Neutrophil (primary cell): Measurements from ENCODE around the gene S100A2.
A peak's percentile ranks its signal among the peaks of the same experiment; 100 is the strongest.

Experiments
- H3K27ac ChIP-seq: fragments of 200-600 bp; sonication (generic); 2 replicates; pipeline ENCODE4 v1.5.1; 2016; ENCODE audit warnings: mild to moderate bottlenecking, moderate library complexity
- H3K27me3 ChIP-seq: fragments of 200-600 bp; sonication (generic); 2 replicates; pipeline ENCODE4 v1.6.0; 2016; ENCODE audit warnings: mild to moderate bottlenecking
- H3K36me3 ChIP-seq: fragments of 200-600 bp; sonication (generic); 2 replicates; pipeline ENCODE4 v1.5.1; 2017
- H3K4me1 ChIP-seq, 2 experiments: fragments of 200-600 bp in 1 of 2; sonication (generic) in 1 of 2; 1 replicate in 1 of 2; 2 replicates in 1 of 2; pipeline versions ENCODE4 v1.5.1 to v1.6.1; 2013 to 2016; ENCODE audit warnings: low read depth in 1 of 2, low read length in 1 of 2, mild to moderate bottlenecking in 1 of 2, moderate library complexity in 1 of 2; ENCODE audit not compliant: control insufficient read depth in 1 of 2, insufficient read depth in 1 of 2
- H3K4me3 ChIP-seq, 2 experiments: fragments of 200-600 bp in 1 of 2; sonication (generic) in 1 of 2; 1 replicate in 1 of 2; 2 replicates in 1 of 2; pipeline ENCODE4 v1.5.1; 2013 to 2016; ENCODE audit warnings: low read depth in 1 of 2, low read length in 1 of 2, mild to moderate bottlenecking in 1 of 2, moderate library complexity in 1 of 2
- H3K9me3 ChIP-seq: fragments of 200-600 bp; sonication (generic); 2 replicates; pipeline ENCODE4 v1.5.1; 2016
- TF ChIP-seq, protein P1 (sequence below): fragments of 200-600 bp; sonication (generic); IDR thresholded peaks from 2 replicates; pipeline ENCODE4 v1.5.1; 2016; ENCODE audit warnings: antibody characterized with exemption

The S100A2 gene

DNA sequence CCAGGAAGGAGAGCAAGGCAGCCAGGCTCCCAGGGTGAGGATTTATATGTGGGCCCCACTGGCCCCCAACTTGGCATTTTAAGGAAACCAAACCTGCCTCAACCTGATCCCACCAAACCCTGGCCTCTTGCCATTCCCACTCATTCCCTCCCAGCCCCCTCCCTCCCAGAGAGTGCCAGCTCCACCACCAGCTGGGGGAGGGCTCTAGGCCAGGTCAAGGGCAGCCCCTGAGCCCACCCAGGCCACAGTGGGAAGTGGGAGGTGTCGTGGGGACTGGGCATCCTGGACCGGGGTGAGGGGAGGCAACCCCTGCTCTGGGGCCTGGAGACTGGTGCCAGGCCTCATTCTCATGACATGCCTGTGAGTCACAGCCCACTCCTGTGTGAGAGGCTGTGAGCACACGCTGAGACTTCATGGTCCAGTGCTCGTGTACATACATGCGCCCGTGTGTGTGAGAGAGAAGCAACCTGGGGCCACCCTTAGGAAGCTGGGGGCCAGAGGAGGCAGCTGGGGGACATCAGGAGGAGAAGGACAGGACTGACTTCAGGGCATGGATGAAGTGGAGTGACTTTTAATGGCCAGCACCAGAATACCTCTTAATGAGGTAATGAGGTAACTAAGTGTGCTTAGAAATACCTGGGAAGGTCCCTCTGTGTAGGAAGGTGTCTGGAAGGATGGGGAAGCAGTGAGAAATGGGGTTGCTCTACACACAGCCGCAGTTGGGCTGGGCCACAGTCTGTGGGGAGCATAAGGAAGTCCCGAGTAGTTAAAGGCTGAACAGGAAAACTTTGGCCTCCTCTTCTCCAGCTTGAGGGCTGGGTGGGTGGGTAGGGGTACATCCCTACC is at the start of gene S100A2:
S100A2 (minus strand) TSS at position 316 of the 846 bp plus-strand sequence. CDS start 1,967 bp downstream, outside the sequence.
- Histone ChIP-seq H3K4me3 (peak within 1 kb of the TSS; percentile 47 to 54), H3K27me3 (no peaks in the 10 kb centered on the region), H3K27ac (peak within 1 kb of the TSS; percentile 98), H3K4me1 (peaks cover 39 to 40% of the 10 kb centered on the region in 2 experiments), H3K36me3 (no peaks in the 10 kb centered on the region), H3K9me3 (no peaks in the 10 kb centered on the region)
- TF ChIP-seq, protein P1, sequence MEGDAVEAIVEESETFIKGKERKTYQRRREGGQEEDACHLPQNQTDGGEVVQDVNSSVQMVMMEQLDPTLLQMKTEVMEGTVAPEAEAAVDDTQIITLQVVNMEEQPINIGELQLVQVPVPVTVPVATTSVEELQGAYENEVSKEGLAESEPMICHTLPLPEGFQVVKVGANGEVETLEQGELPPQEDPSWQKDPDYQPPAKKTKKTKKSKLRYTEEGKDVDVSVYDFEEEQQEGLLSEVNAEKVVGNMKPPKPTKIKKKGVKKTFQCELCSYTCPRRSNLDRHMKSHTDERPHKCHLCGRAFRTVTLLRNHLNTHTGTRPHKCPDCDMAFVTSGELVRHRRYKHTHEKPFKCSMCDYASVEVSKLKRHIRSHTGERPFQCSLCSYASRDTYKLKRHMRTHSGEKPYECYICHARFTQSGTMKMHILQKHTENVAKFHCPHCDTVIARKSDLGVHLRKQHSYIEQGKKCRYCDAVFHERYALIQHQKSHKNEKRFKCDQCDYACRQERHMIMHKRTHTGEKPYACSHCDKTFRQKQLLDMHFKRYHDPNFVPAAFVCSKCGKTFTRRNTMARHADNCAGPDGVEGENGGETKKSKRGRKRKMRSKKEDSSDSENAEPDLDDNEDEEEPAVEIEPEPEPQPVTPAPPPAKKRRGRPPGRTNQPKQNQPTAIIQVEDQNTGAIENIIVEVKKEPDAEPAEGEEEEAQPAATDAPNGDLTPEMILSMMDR, result no peak

DNA sequence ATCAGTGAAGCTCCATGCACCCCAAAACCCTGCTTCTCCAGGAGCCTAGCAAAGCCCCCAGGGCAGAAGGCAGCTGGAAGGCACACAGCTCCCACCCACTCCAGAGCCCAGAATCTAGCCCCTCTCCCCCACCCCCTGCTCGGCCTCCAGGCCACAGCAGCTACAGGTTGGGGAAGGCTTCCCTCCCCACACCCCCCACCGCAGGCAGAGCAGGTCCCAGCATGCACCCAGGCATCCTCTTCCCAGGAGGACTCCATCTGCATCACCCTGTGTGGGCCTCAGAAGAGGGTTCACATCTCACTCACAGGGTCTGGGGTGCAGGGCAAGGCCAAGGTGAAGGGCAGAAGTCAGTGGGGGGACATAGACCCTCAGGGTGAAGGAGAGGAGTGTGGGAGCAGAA is 49.8 kb upstream of the S100A2 start:
- Histone ChIP-seq H3K27ac (no peak overlapping the region), H3K4me3 (no peak overlapping the region), H3K4me1 (peaks cover 0 to 7% of the 10 kb centered on the region in 2 experiments), H3K36me3 (no peaks in the 10 kb centered on the region), H3K9me3 (no peaks in the 10 kb centered on the region), H3K27me3 (peaks cover 10% of the 10 kb centered on the region)
- TF ChIP-seq, protein P1, result no peak

DNA sequence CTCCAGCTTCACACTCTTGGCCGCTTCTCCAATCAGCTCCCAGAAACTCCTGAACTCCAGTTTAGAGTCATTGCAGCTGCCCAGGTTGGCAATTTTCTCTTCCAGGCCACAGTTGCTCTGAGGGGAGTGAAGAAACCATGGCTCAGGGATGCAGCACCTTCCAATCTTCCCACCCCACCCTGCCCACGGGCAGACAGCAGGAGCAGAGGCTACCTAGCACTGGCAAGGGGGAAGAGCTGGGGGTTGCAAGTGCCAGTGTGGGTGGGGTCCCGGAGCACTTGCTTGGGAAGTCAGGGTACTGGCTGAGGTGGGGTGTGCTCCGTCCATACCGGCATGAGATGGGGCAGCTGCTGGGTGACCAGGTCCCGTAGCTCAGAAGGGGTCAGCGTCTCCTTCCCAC is 49.3 kb upstream of the S100A2 start:
- TF ChIP-seq, protein P1, result no peak
- Histone ChIP-seq H3K36me3 (no peaks in the 10 kb centered on the region), H3K9me3 (no peaks in the 10 kb centered on the region), H3K4me3 (no peak overlapping the region), H3K4me1 (peaks cover 0 to 7% of the 10 kb centered on the region in 2 experiments), H3K27ac (no peak overlapping the region), H3K27me3 (peaks cover 15% of the 10 kb centered on the region)

DNA sequence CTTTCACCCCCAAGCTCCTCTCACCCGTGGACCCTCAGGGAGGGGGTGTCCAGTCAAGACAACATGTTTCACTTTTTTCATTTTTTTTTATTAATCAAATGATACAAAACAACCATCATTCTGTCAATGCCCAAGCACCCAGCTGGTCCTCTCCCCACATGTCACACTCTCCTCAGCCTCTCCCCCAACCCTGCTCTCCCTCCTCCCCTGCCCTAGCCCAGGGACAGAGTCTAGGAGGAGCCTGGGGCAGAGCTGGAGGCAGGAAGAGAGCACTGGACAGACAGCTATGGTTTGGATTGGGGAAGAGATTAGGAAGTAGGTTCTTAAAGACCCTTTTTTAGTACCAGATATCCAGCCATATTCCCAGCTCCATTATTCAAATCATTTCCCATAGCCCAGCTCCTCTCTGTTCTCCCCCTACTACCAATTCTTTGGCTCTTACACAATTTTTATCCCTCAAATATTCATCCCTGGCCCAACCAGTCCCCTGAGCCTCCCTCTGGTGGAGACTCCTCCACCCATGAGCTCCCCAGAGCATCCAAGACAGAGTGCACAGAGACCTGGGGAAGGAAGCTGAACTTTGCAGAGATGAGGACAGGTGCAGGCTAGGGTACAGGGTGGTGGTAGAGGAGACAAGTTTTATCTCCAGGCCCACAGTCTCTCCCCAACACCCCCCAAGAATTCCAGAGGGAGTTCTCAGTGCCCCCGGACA is 48.7 kb upstream of the S100A2 start:
- no peaks in the 10 kb centered on the region for H3K36me3 ChIP-seq
- TF ChIP-seq, protein P1, result no peak
- H3K4me3 ChIP-seq, result no peak overlapping the region
- H3K27me3 ChIP-seq, result peaks cover 20% of the 10 kb centered on the region
- no peaks in the 10 kb centered on the region for H3K9me3 ChIP-seq
- no peak overlapping the region for H3K27ac ChIP-seq
- peaks cover 0 to 7% of the 10 kb centered on the region in 2 experiments for H3K4me1 ChIP-seq

DNA sequence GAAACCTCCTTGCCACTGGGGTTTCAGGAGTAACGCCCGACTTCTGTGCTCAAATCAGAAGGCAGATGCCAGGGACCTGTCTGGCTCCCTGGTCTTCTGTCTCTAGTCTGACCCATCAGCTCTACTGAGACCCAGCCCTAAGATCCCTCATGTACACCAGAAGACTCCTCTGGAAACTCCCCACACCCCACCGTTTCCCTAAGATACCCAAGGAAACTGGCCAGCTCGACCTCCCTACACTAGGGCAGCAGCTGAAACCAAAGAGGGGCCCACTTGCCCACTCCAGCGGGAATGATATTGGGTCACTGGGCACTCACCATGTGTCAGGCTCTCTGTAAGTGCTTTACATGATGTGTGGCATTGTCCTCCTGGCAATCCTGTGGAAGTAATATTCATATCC is 47.8 kb upstream of the S100A2 start:
- TF ChIP-seq, protein P1, result no peak
- no peaks in the 10 kb centered on the region for H3K36me3 ChIP-seq
- no peak overlapping the region for H3K4me3 ChIP-seq
- peaks cover 24% of the 10 kb centered on the region for H3K27me3 ChIP-seq
- no peaks in the 10 kb centered on the region for H3K9me3 ChIP-seq
- peaks cover 0 to 7% of the 10 kb centered on the region in 2 experiments for H3K4me1 ChIP-seq
- H3K27ac ChIP-seq, result no peak overlapping the region
